Neuronal stem cell (in vitro differentiated cells): Measurements from ENCODE around the gene ZBTB32.

Source experiments
- DNase-seq: peaks from one replicate; pipeline ENCODE4 v3.0.0-alpha.2; 2013; ENCODE audit warnings: low spot score
- H2AFZ ChIP-seq: one replicate; pipeline ENCODE4 v1.6.1; 2013; ENCODE audit warnings: mild to moderate bottlenecking, low read length, inconsistent platforms
- H2AK5ac ChIP-seq: 2 replicates; pipeline ENCODE4 v1.6.1; 2013; ENCODE audit warnings: low read depth, mild to moderate bottlenecking, inconsistent platforms, low read length, moderate library complexity, mixed read lengths
- H2BK120ac ChIP-seq: 2 replicates; pipeline ENCODE4 v1.6.1; 2013; ENCODE audit warnings: low read depth, mild to moderate bottlenecking, inconsistent platforms, low read length, moderate library complexity, mixed read lengths
- H2BK12ac ChIP-seq: one replicate; pipeline ENCODE4 v1.6.1; 2013; ENCODE audit warnings: low read length, inconsistent platforms
- H2BK15ac ChIP-seq: 2 replicates; pipeline ENCODE4 v1.6.1; 2013; ENCODE audit warnings: mild to moderate bottlenecking, low read length, inconsistent platforms, mixed read lengths
- H2BK5ac ChIP-seq: one replicate; pipeline ENCODE4 v1.6.1; 2013; ENCODE audit warnings: inconsistent platforms, mild to moderate bottlenecking, low read length, moderate library complexity
- H3K14ac ChIP-seq: one replicate; pipeline ENCODE4 v1.6.1; 2013; ENCODE audit warnings: low read length, inconsistent platforms
- H3K18ac ChIP-seq: 2 replicates; pipeline ENCODE4 v1.6.1; 2013; ENCODE audit warnings: low read length, inconsistent platforms
- H3K23ac ChIP-seq: 2 replicates; pipeline ENCODE4 v1.6.1; 2013; ENCODE audit warnings: low read depth, mild to moderate bottlenecking, mixed read lengths, low read length, inconsistent platforms; ENCODE audit not compliant: poor library complexity
- H3K27ac ChIP-seq: replicated peaks from 3 replicates; pipeline ENCODE4 v1.5.1; 2013; ENCODE audit warnings: low read length, inconsistent platforms
- H3K27me3 ChIP-seq, 3 experiments: 2 replicates each; pipeline ENCODE4 v1.6.1; 2013; ENCODE audit warnings: low read length in 3 of 3, mild to moderate bottlenecking in 2 of 3, inconsistent platforms in 1 of 3, low read depth in 1 of 3, mixed read lengths in 1 of 3, moderate library complexity in 1 of 3; ENCODE audit not compliant: control insufficient read depth in 3 of 3, insufficient read depth in 3 of 3
- H3K36me3 ChIP-seq, 2 donors: replicated peaks in 1 of 2; 2 replicates each; pipeline ENCODE4 v1.6.1; 2013; ENCODE audit warnings: low read length in 2 of 2; ENCODE audit not compliant: control insufficient read depth in 2 of 2, insufficient read depth in 2 of 2
- H3K4ac ChIP-seq: 2 replicates; pipeline ENCODE4 v1.6.1; 2013; ENCODE audit warnings: inconsistent platforms, mild to moderate bottlenecking, low read length, moderate library complexity
- H3K4me1 ChIP-seq, 2 donors: 1 replicate in 1 of 2; 2 replicates in 1 of 2; pipeline ENCODE4 v1.6.1; 2013; ENCODE audit warnings: low read length in 2 of 2, low read depth in 1 of 2; ENCODE audit not compliant: control insufficient read depth in 2 of 2, insufficient read depth in 1 of 2
- H3K4me2 ChIP-seq: one replicate; pipeline ENCODE4 v1.6.1; 2013; ENCODE audit warnings: mild to moderate bottlenecking, low read length, inconsistent platforms; ENCODE audit not compliant: insufficient read depth, poor library complexity, severe bottlenecking
- H3K4me3 ChIP-seq, 2 donors: 2 replicates each; pipeline ENCODE4 v1.5.1; 2013; ENCODE audit warnings: low read length in 2 of 2, mild to moderate bottlenecking in 2 of 2, inconsistent platforms in 1 of 2, moderate library complexity in 1 of 2
- H3K79me1 ChIP-seq: one replicate; pipeline ENCODE4 v1.6.1; 2013; ENCODE audit warnings: low read depth, mild to moderate bottlenecking, inconsistent platforms, low read length, moderate library complexity
- H3K9ac ChIP-seq: one replicate; pipeline ENCODE4 v1.6.1; 2013; ENCODE audit warnings: mild to moderate bottlenecking, low read depth, low read length, inconsistent platforms; ENCODE audit not compliant: poor library complexity
- H3K9me3 ChIP-seq, 2 donors: replicated peaks in 1 of 2; 2 replicates each; pipeline versions ENCODE3 to v1.6.1; 2013; ENCODE audit warnings: low read length in 2 of 2, mild to moderate bottlenecking in 2 of 2, inconsistent platforms in 1 of 2, low read depth in 1 of 2, mixed read lengths in 1 of 2, moderate library complexity in 1 of 2; ENCODE audit not compliant: control insufficient read depth in 2 of 2, insufficient read depth in 1 of 2
- H4K8ac ChIP-seq: one replicate; pipeline ENCODE4 v1.6.1; 2013; ENCODE audit warnings: low read depth, mild to moderate bottlenecking, inconsistent platforms, low read length, moderate library complexity
- H4K91ac ChIP-seq: one replicate; pipeline ENCODE4 v1.6.1; 2013; ENCODE audit warnings: low read length, low read depth, mild to moderate bottlenecking, inconsistent platforms; ENCODE audit not compliant: poor library complexity
- WGBS, 2 donors: extraction: QIAGEN DNeasy Blood & Tissue Kit; methylation state at CpG; one replicate each; pipeline ENCODE4 v1.1.7; 2013; ENCODE audit warnings: missing lambda C conversion rate in 2 of 2, mixed read lengths in 1 of 2; ENCODE audit not compliant: insufficient read length in 2 of 2, insufficient replicate concordance in 1 of 2; ENCODE audit errors: extremely low coverage in 2 of 2; 5-methylcytosine and 5-hydroxymethylcytosine counted together

ZBTB32 gene

DNA sequence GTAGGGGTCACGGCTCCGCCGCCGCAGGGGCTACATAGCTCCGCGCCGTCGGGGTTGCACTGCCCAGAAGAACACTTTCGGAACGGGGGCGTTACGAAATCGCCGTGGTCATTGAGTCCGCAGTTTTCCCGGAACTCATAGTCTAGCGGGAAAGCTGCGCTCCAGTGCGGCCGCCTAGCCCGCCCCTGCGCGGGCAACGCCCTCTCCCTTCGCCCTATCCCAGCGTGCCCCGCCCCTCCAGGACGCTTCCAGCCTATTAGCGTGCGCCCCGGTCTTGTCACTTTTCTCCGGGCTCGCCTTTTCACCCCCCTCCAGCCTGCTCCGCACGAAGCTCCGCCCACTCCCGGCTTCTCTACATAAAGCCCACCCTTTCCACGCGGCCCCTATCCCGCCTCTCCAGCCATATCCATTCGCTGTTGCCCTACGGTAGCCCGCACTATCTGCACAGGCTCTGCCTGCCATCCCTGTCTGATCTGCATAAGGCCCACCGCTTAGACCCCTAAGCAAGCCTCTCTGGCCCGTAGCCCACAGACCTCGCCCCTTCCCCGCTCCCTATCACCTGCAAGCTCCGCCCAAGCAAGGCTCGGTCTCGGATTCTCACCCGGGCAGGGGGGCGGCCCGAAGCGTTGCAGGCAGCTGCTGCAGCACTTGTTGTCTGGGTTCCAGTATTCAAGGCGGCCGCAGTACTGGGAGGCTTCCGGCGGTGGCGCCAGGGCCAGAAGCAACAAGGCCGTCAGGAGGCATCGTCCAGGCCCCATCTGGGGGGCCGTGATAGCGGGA, 36.3 kb downstream of the ZBTB32 start:
- Histone ChIP-seq H3K36me3 (peaks cover 32 to 48% of the 10 kb centered on the region in 2 donors), H3K14ac (no peak overlapping the region), H3K27me3 (no peaks in the 10 kb centered on the region), H3K9ac (peak overlapping the region; percentile 93), H3K79me1 (peaks cover 8% of the 10 kb centered on the region), H4K8ac (no peak overlapping the region), H3K4ac (no peak overlapping the region), H3K4me2 (peak overlapping the region; percentile 92), H3K4me3 (peak overlapping the region; percentile 63 to 92), H3K18ac (peak overlapping the region; percentile 87), H3K23ac (peak overlapping the region; percentile 96), H2BK120ac (no peak overlapping the region), H2BK5ac (peak overlapping the region; percentile 84), H2BK15ac (peak overlapping the region; percentile 49), H4K91ac (no peak overlapping the region), H2BK12ac (no peak overlapping the region), H3K27ac (peak overlapping the region; percentile 98), H2AK5ac (peak overlapping the region; percentile 70), H2AFZ (peak overlapping the region; percentile 92), H3K9me3 (no peaks in the 10 kb centered on the region), H3K4me1 (peaks cover 5 to 9% of the 10 kb centered on the region in 2 donors)
- no CpG with 5 or more reads among the region's 63 CpGs for WGBS, 2 donors
- DNase-seq: peak; percentile 98

DNA sequence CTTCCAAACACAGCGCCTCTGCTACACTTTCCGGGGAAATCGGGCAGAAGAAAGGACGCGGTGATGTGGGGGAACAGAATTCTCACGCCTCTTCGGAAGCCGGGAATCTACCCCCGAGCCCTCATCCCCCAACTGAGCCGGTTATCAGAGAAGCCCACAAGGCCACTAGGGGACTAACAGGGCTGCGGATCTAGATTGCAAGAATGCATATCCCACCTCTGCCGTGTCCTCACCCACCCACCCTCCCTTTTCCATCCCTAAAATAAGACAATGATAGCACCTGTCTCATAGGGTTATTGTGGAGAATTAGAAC, 36.8 kb downstream of the ZBTB32 start:
- peaks cover 30 to 43% of the 10 kb centered on the region in 2 donors for H3K36me3 ChIP-seq
- DNase-seq: no peak
- H3K4me3 ChIP-seq: peak overlapping the region; percentile 63 to 79
- H3K4ac ChIP-seq: no peak overlapping the region
- H3K27me3 ChIP-seq: no peaks in the 10 kb centered on the region
- no peaks in the 10 kb centered on the region for H3K9me3 ChIP-seq
- H2AK5ac ChIP-seq: no peak overlapping the region
- peak overlapping the region; percentile 92 for H2AFZ ChIP-seq
- peak overlapping the region; percentile 64 for H3K9ac ChIP-seq
- H3K79me1 ChIP-seq: peaks cover 8% of the 10 kb centered on the region
- peak overlapping the region; percentile 87 for H3K18ac ChIP-seq
- WGBS, 2 donors: no CpG with 5 or more reads among the region's 12 CpGs
- H2BK15ac ChIP-seq: no peak overlapping the region
- H2BK120ac ChIP-seq: no peak overlapping the region
- H4K91ac ChIP-seq: no peak overlapping the region
- peak overlapping the region; percentile 92 for H3K4me2 ChIP-seq
- H4K8ac ChIP-seq: no peak overlapping the region
- peak overlapping the region; percentile 84 for H2BK5ac ChIP-seq
- H3K4me1 ChIP-seq: peaks cover 8 to 9% of the 10 kb centered on the region in 2 donors
- no peak overlapping the region for H3K14ac ChIP-seq
- H3K27ac ChIP-seq: peak overlapping the region; percentile 98
- H2BK12ac ChIP-seq: no peak overlapping the region
- peak overlapping the region; percentile 51 for H3K23ac ChIP-seq

DNA sequence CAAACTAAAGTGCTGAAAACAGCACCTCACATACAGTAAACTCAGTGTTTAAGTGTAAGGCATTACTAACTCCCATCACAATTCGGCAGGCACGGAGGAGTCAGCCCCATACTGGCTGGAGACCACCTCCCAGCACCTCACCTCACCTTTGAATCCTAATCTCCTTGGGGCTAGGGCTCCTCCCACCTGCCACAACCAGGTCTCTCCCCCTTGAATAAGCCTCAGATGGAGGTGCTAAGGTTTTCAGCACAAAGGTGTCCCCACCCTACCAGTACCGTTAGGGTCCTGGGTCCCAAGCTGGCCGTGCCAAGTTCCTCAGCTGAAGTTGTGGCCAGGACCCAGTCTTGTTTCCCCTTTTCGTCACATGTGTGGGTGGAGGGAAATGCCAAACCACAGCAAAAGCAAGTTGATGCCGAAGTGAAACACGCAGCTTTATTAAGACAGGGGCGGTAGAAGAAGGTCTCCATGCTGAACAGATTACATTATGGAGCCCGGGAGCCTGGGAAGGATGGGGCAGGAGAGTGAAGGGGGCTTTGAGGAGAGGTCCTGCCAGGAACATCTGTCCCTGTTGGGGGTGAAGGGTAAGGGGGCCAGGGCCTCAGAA, 37.9 kb downstream of the ZBTB32 start, which contains the start of gene IGFLR1:
Gene IGFLR1 (minus strand): TSS at position 332 of the 604 bp plus-strand sequence. CDS start 1,272 bp downstream, outside the sequence.
- H2BK12ac ChIP-seq: no peak within 1 kb of the TSS
- H3K23ac ChIP-seq: no peak within 1 kb of the TSS
- peak within 1 kb of the TSS; percentile 52 for H3K4me2 ChIP-seq
- no peak within 1 kb of the TSS for H3K18ac ChIP-seq
- no CpG with 5 or more reads among the region's 9 CpGs for WGBS, 2 donors
- H3K36me3 ChIP-seq: peaks cover 22 to 32% of the 10 kb centered on the region in 2 donors
- no peak within 1 kb of the TSS for H4K8ac ChIP-seq
- H2BK5ac ChIP-seq: peak within 1 kb of the TSS; percentile 84
- peak within 1 kb of the TSS; percentile 98 for H3K27ac ChIP-seq
- peaks cover 8% of the 10 kb centered on the region for H3K79me1 ChIP-seq
- no peak within 1 kb of the TSS for H4K91ac ChIP-seq
- H3K4ac ChIP-seq: no peak within 1 kb of the TSS
- H3K4me1 ChIP-seq: peaks cover 8 to 14% of the 10 kb centered on the region in 2 donors
- H3K27me3 ChIP-seq: no peaks in the 10 kb centered on the region
- H3K14ac ChIP-seq: no peak within 1 kb of the TSS
- H3K4me3 ChIP-seq: peak within 1 kb of the TSS in 1 of 2 donors; percentile 63
- DNase-seq: no peak
- H3K9me3 ChIP-seq: no peaks in the 10 kb centered on the region
- no peak within 1 kb of the TSS for H2AFZ ChIP-seq
- no peak within 1 kb of the TSS for H2BK120ac ChIP-seq
- peak within 1 kb of the TSS; percentile 51 for H2AK5ac ChIP-seq
- no peak within 1 kb of the TSS for H2BK15ac ChIP-seq
- H3K9ac ChIP-seq: no peak within 1 kb of the TSS
